ENCODE measurements around the gene MRPL3. TPM values are rescaled to one million over a fixed set of nuclear protein-coding genes. Genes with fewer than 3 reads are reported as not detected.
"Not testable (repeated sequence)": the region's sequence is repeated elsewhere in the genome, so short reads cannot be mapped to it uniquely, and the experiment has no call there.

MRPL3 gene
- total RNA-seq, 4 donors from 2014 or later = 45.6 to 125 (median 104) TPM

- Histone ChIP-seq H3K4me1 (no peaks in the 10 kb centered on the region), H3K36me3 (peaks cover 0 to 95% (median 15%) of the 10 kb centered on the region in 3 donors), H3K4me3 (no peak overlapping the region), H3K27ac (no peak overlapping the region), H3K9me3 (no peaks in the 10 kb centered on the region), H3K27me3 (no peaks in the 10 kb centered on the region)
- TF ChIP-seq POLR2A (IDR thresholded peaks at IDR 0.05) (no peak), CTCF (IDR thresholded peaks at IDR 0.05) (no peak)
- no peak for DNase-seq
- intact Hi-C loops (cut with DNase I) = no loop called here
- WGBS, 2 donors = 86 to 87% methylated on average over 2 of the region's 2 CpGs
Measured at GRCh38 chr3:131491084-131491483, 11.7 kb downstream of the MRPL3 start.

GRCh38 chr3:131486545-131486944 lies 16.2 kb downstream of the MRPL3 start:
- WGBS, 2 donors = 68 to 73% methylated on average over 3 of the region's 3 CpGs
- H3K4me3 ChIP-seq; DNase-seq; intact Hi-C loops (cut with DNase I); H3K27ac ChIP-seq; H3K9me3 ChIP-seq; H3K4me1 ChIP-seq; H3K27me3 ChIP-seq: not testable (repeated sequence)
- H3K36me3 ChIP-seq = peaks cover 7 to 96% (median 9%) of the 10 kb centered on the region in 3 donors

- H3K27me3 ChIP-seq = no peaks in the 10 kb centered on the region
- H3K36me3 ChIP-seq = peaks cover 0 to 96% (median 7%) of the 10 kb centered on the region in 3 donors
- H3K4me3 ChIP-seq = no peak overlapping the region
- WGBS, 2 donors = 87 to 91% methylated on average over 1 of the region's 1 CpG
- no peaks in the 10 kb centered on the region for H3K9me3 ChIP-seq
- H3K4me1 ChIP-seq = no peaks in the 10 kb centered on the region
- intact Hi-C loops (cut with DNase I) = no loop called here
- no peak overlapping the region for H3K27ac ChIP-seq
- no peak for DNase-seq
- no peak for TF ChIP-seq POLR2A (IDR thresholded peaks at IDR 0.05)
- no peak for TF ChIP-seq CTCF (IDR thresholded peaks at IDR 0.05)
Measured at GRCh38 chr3:131485119-131485518, 17.7 kb downstream of the MRPL3 start.

- no peaks in the 10 kb centered on the region for H3K27me3 ChIP-seq
- no peak for TF ChIP-seq CTCF (IDR thresholded peaks at IDR 0.05)
- TF ChIP-seq POLR2A (IDR thresholded peaks at IDR 0.05) = no peak
- intact Hi-C loops (cut with DNase I) = no loop called here
- WGBS, 2 donors = 85 to 87% methylated on average over 4 of the region's 4 CpGs
- H3K4me3 ChIP-seq = no peak overlapping the region
- H3K4me1 ChIP-seq = no peaks in the 10 kb centered on the region
- no peak overlapping the region for H3K27ac ChIP-seq
- no peak for DNase-seq
- peaks cover 0 to 96% (median 7%) of the 10 kb centered on the region in 3 donors for H3K36me3 ChIP-seq
- H3K9me3 ChIP-seq = no peaks in the 10 kb centered on the region
Measured at GRCh38 chr3:131484496-131485111, 18.2 kb downstream of the MRPL3 start.

- TF ChIP-seq POLR2A (IDR thresholded peaks at IDR 0.05) (no peak), CTCF (IDR thresholded peaks at IDR 0.05) (no peak)
- Histone ChIP-seq H3K27me3 (no peaks in the 10 kb centered on the region), H3K4me3 (no peak overlapping the region), H3K9me3 (no peaks in the 10 kb centered on the region), H3K27ac (no peak overlapping the region), H3K36me3 (peaks cover 0 to 84% (median 7%) of the 10 kb centered on the region in 3 donors), H3K4me1 (no peaks in the 10 kb centered on the region)
- no peak for DNase-seq
- intact Hi-C loops (cut with DNase I) = no loop called here
- 90 to 94% methylated on average over 2 of the region's 2 CpGs for WGBS, 2 donors
Measured at GRCh38 chr3:131480116-131480515, 22.7 kb downstream of the MRPL3 start.

- H3K27ac ChIP-seq = no peak overlapping the region
- H3K4me3 ChIP-seq = no peak overlapping the region
- peaks cover 0 to 65% (median 0%) of the 10 kb centered on the region in 3 donors for H3K36me3 ChIP-seq
- intact Hi-C loops (cut with DNase I) = no loop called here
- 69 to 76% methylated on average over 3 of the region's 3 CpGs for WGBS, 2 donors
- TF ChIP-seq CTCF (IDR thresholded peaks at IDR 0.05) (no peak), POLR2A (IDR thresholded peaks at IDR 0.05) (no peak)
- DNase-seq = no peak
- no peaks in the 10 kb centered on the region for H3K27me3 ChIP-seq
- no peaks in the 10 kb centered on the region for H3K4me1 ChIP-seq
- no peaks in the 10 kb centered on the region for H3K9me3 ChIP-seq
Measured at GRCh38 chr3:131477813-131478212, 25.0 kb downstream of the MRPL3 start.
